HEK293 (cell line): Measurements from ENCODE around the gene ROR2.

Experiments
- CTCF ChIA-PET: fragments of 350-600 bp; formaldehyde crosslinking; extraction: SDS; loops from one replicate; lab custom pipeline; 2021; ENCODE audit warnings: antibody characterized with exemption; lab: Yijun Ruan, JAX
- POLR2A ChIA-PET: fragments of 300-600 bp; formaldehyde crosslinking; extraction: SDS; loops from one replicate; lab custom pipeline; 2020; ENCODE audit warnings: antibody characterized with exemption, inconsistent platforms; lab: Yijun Ruan, JAX
- H3K27ac ChIP-seq: fragments of 200-500 bp; sonication (Bioruptor generic); 2 replicates; pipeline ENCODE4 v1.5.1; 2014; ENCODE audit warnings: low read depth, low read length, control low read depth, inconsistent platforms; ENCODE audit errors: extremely low read depth
- H3K36me3 ChIP-seq, 2 experiments: fragments of 200-500 bp in 1 of 2; sonication (Bioruptor generic) in 1 of 2; 1 replicate in 1 of 2; 2 replicates in 1 of 2; pipeline ENCODE4 v1.5.1; 2014 to 2017; ENCODE audit warnings: inconsistent platforms in 2 of 2, low read length in 2 of 2; ENCODE audit not compliant: control insufficient read depth in 2 of 2, insufficient read depth in 1 of 2
- H3K4me1 ChIP-seq: fragments of 200-500 bp; sonication (Bioruptor generic); 2 replicates; pipeline ENCODE4 v1.5.1; 2014; ENCODE audit warnings: mild to moderate bottlenecking, low read length, inconsistent platforms; ENCODE audit not compliant: control insufficient read depth, insufficient read depth
- H3K4me3 ChIP-seq: 2 replicates; pipeline ENCODE4 v1.5.1; 2011; ENCODE audit warnings: low read depth, mild to moderate bottlenecking, control low read depth, low read length, moderate library complexity
- H3K9me3 ChIP-seq: fragments of 200-500 bp; sonication (Bioruptor generic); 2 replicates; pipeline ENCODE4 v1.5.1; 2014; ENCODE audit warnings: low read depth, low read length, inconsistent platforms; ENCODE audit not compliant: control insufficient read depth, insufficient read depth
- HOXA7 ChIP-seq: sonication (generic); formaldehyde crosslinking; IDR thresholded peaks from 2 replicates; pipeline ENCODE4 v1.8.1; 2022; ENCODE audit warnings: missing genetic modification reagents, borderline replicate concordance
- MZF1 ChIP-seq: fragments of 450-650 bp; formaldehyde crosslinking; IDR thresholded peaks from 2 replicates; pipeline ENCODE4 v1.5.1; 2017; ENCODE audit warnings: missing biosample characterization, missing genetic modification characterization, borderline replicate concordance
- REPIN1 ChIP-seq: fragments of 450-650 bp; formaldehyde crosslinking; IDR thresholded peaks from 2 replicates; pipeline ENCODE4 v1.5.1; 2017; ENCODE audit warnings: missing biosample characterization, missing genetic modification characterization, low read depth
- TSHZ1 ChIP-seq: fragments of 450-650 bp; formaldehyde crosslinking; IDR thresholded peaks from 2 replicates; pipeline ENCODE4 v1.5.1; 2016; ENCODE audit warnings: missing biosample characterization, missing genetic modification characterization, borderline replicate concordance
- ZNF174 ChIP-seq: fragments of 450-650 bp; formaldehyde crosslinking; IDR thresholded peaks from 2 replicates; pipeline ENCODE4 v1.5.0; 2017; ENCODE audit warnings: missing biosample characterization, mild to moderate bottlenecking, missing genetic modification characterization
- ZNF202 ChIP-seq: fragments of 450-650 bp; formaldehyde crosslinking; IDR thresholded peaks from 2 replicates; pipeline ENCODE4 v1.5.1; 2016; ENCODE audit warnings: missing biosample characterization, missing genetic modification characterization, borderline replicate concordance
- ZNF292 ChIP-seq: fragments of 450-650 bp; formaldehyde crosslinking; IDR thresholded peaks from 2 replicates; pipeline ENCODE4 v1.5.1; 2016; ENCODE audit warnings: low read depth, missing biosample characterization, missing genetic modification characterization, borderline replicate concordance
- ZNF416 ChIP-seq: fragments of 450-650 bp; formaldehyde crosslinking; IDR thresholded peaks from 2 replicates; pipeline ENCODE4 v1.5.1; 2016; ENCODE audit warnings: missing biosample characterization, missing genetic modification characterization
- ZNF510 ChIP-seq: fragments of 450-650 bp; formaldehyde crosslinking; IDR thresholded peaks from 2 replicates; pipeline ENCODE4 v1.5.1; 2018; ENCODE audit warnings: mild to moderate bottlenecking, missing genetic modification characterization, missing biosample characterization; ENCODE audit not compliant: insufficient replicate concordance
- ZNF530 ChIP-seq: fragments of 450-650 bp; formaldehyde crosslinking; IDR thresholded peaks from 2 replicates; pipeline ENCODE4 v1.5.1; 2016; ENCODE audit warnings: low read depth, missing biosample characterization, missing genetic modification characterization
- ZNF544 ChIP-seq: fragments of 450-650 bp; formaldehyde crosslinking; IDR thresholded peaks from 2 replicates; pipeline ENCODE4 v1.5.0; 2017; ENCODE audit warnings: missing biosample characterization, missing genetic modification characterization
- ZNF654 ChIP-seq: fragments of 450-650 bp; formaldehyde crosslinking; IDR thresholded peaks from 2 replicates; pipeline ENCODE4 v1.5.1; 2016; ENCODE audit warnings: low read depth, missing biosample characterization, missing genetic modification characterization
- ZSCAN5A ChIP-seq: fragments of 450-650 bp; formaldehyde crosslinking; IDR thresholded peaks from 2 replicates; pipeline ENCODE4 v1.5.1; 2016; ENCODE audit warnings: missing biosample characterization, missing genetic modification characterization
- TF ChIP-seq, protein P1 (sequence below): fragments of 450-650 bp; formaldehyde crosslinking; IDR thresholded peaks from 2 replicates; pipeline ENCODE4 v1.5.1; 2016; ENCODE audit warnings: missing biosample characterization, missing genetic modification characterization
- TF ChIP-seq, protein P2 (sequence below): fragments of 450-650 bp; formaldehyde crosslinking; IDR thresholded peaks from 2 replicates; pipeline ENCODE4 v1.5.1; 2016; ENCODE audit warnings: missing biosample characterization, missing genetic modification characterization

Gene ROR2

GRCh38 chr9:91690540-91691249, 259.3 kb downstream of the ROR2 start:
- Histone ChIP-seq H3K4me1 (no peaks in the 10 kb centered on the region), H3K36me3 (no peaks in the 10 kb centered on the region), H3K9me3 (no peaks in the 10 kb centered on the region), H3K4me3 (no peak overlapping the region), H3K27ac (no peak overlapping the region)
- POLR2A ChIA-PET: no interaction called here
- CTCF ChIA-PET: interaction anchor here (0.5 kb wide), 1 partner anchor 8 kb away, joined by 5 read pairs; no protein-coding TSS in a partner anchor
- TF ChIP-seq ZNF174 (no peak), ZNF510 (tag by site-specific recombination) (no peak), ZNF654 (tag by site-specific recombination) (no peak), ZNF530 (tag by site-specific recombination) (no peak), ZNF544 (tag by site-specific recombination) (no peak), TSHZ1 (tag by site-specific recombination) (no peak), ZNF202 (tag by site-specific recombination) (no peak), HOXA7 (CRISPR knock-in tag) (no peak)
- TF ChIP-seq, protein P1, sequence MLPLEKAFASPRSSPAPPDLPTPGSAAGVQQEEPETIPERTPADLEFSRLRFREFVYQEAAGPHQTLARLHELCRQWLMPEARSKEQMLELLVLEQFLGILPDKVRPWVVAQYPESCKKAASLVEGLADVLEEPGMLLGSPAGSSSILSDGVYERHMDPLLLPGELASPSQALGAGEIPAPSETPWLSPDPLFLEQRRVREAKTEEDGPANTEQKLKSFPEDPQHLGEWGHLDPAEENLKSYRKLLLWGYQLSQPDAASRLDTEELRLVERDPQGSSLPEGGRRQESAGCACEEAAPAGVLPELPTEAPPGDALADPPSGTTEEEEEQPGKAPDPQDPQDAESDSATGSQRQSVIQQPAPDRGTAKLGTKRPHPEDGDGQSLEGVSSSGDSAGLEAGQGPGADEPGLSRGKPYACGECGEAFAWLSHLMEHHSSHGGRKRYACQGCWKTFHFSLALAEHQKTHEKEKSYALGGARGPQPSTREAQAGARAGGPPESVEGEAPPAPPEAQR (tag by site-specific recombination): no peak
- TF ChIP-seq, protein P2, sequence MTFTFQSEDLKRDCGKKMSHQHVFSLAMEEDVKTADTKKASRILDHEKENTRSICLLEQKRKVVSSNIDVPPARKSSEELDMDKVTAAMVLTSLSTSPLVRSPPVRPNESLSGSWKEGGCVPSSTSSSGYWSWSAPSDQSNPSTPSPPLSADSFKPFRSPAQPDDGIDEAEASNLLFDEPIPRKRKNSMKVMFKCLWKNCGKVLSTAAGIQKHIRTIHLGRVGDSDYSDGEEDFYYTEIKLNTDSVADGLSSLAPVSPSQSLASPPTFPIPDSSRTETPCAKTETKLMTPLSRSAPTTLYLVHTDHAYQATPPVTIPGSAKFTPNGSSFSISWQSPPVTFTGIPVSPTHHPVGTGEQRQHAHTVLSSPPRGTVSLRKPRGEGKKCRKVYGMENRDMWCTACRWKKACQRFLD (tag by site-specific recombination): no peak
- TF ChIP-seq, all 188 proteins: peak for 0

DNA sequence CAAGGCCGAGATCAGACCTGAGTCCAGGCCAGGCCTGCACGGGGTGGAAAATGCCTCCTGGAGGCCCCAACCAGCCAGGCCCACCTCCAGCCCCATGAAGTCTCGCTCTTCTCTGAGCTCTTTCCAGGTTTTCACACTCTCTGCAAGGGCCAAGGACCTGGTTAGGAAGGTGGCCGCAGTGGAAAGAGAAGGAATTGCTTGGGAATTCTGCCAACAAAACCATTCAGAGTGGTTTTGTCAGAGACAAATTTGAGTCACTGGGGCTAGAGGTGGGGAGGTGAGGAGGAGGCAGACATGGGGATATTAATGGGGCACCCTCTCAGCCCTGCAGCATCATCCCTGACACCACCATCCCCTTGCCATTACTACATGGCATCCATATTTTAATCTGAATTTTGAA, 261.0 kb downstream of the ROR2 start:
- Histone ChIP-seq H3K36me3 (no peaks in the 10 kb centered on the region), H3K27ac (no peak overlapping the region), H3K4me1 (no peaks in the 10 kb centered on the region), H3K4me3 (no peak overlapping the region), H3K9me3 (no peaks in the 10 kb centered on the region)
- CTCF ChIA-PET: interaction anchor here (0.7 kb wide), 1 partner anchor 933 kb away, joined by 3 read pairs; no protein-coding TSS in a partner anchor
- POLR2A ChIA-PET: no interaction called here
- TF ChIP-seq ZSCAN5A (tag by site-specific recombination): no peak
- TF ChIP-seq MZF1 (tag by site-specific recombination): no peak
- no peak for TF ChIP-seq ZNF654 (tag by site-specific recombination)
- no peak for TF ChIP-seq REPIN1 (tag by site-specific recombination)
- TF ChIP-seq ZNF416 (tag by site-specific recombination): no peak
- no peak for TF ChIP-seq ZNF292
